ENCODE results near the gene SYNE2.

- no peak for TF ChIP-seq EZH2 (IDR thresholded peaks at IDR 0.05)
- TF ChIP-seq POLR2AphosphoS5 (IDR thresholded peaks at IDR 0.05; ENCODE audit: borderline replicate concordance, low read depth, low read length): no peak
These were observed 15.4 kb downstream of the SYNE2 start for GRCh38 chr14:63867933-63868921.
